ENCODE results near the gene GPC6.

DNA sequence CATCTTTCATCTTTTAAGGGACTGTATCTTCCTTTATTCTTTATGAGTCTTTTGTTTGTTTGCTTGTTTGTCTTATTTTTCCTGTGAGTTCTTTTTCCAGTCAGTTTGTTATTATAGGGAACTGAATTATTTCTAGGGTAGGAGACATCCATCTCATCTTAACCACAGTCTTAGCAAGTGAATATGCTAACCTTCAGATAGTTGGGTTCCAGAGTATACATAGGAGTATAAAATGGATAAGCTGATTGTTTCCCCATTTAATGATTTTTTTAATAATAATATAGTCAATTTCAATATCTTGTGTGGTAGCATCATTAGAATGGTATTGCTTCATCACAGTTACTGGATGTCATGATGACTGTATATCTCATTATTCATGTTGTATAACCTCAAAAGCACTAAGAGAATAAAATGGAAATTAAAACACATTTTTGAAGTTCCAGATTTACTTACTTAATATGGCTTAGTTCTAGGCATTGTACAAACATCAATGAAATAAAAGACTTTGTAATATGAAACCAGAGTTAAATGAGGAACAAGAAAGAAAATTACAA lies 33.0 kb downstream of the GPC6 start:
- TF ChIP-seq, protein P1, sequence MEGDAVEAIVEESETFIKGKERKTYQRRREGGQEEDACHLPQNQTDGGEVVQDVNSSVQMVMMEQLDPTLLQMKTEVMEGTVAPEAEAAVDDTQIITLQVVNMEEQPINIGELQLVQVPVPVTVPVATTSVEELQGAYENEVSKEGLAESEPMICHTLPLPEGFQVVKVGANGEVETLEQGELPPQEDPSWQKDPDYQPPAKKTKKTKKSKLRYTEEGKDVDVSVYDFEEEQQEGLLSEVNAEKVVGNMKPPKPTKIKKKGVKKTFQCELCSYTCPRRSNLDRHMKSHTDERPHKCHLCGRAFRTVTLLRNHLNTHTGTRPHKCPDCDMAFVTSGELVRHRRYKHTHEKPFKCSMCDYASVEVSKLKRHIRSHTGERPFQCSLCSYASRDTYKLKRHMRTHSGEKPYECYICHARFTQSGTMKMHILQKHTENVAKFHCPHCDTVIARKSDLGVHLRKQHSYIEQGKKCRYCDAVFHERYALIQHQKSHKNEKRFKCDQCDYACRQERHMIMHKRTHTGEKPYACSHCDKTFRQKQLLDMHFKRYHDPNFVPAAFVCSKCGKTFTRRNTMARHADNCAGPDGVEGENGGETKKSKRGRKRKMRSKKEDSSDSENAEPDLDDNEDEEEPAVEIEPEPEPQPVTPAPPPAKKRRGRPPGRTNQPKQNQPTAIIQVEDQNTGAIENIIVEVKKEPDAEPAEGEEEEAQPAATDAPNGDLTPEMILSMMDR (IDR thresholded peaks at IDR 0.05): no peak
- no peak for TF ChIP-seq POLR2A (IDR thresholded peaks at IDR 0.05)
- TF ChIP-seq EP300 (IDR thresholded peaks at IDR 0.05): no peak
- TF ChIP-seq POLR2AphosphoS5 (IDR thresholded peaks at IDR 0.05): no peak
